Measurements from ENCODE around the gene PIEZO2. TPM values are rescaled to one million over a fixed set of nuclear protein-coding genes. Genes with fewer than 3 reads are reported as not detected.
"Not testable (repeated sequence)": the region's sequence is repeated elsewhere in the genome, so short reads cannot be mapped to it uniquely, and the experiment has no call there.

Gene PIEZO2
- total RNA-seq, 1 donor from 2014 or later: 256 TPM

DNA sequence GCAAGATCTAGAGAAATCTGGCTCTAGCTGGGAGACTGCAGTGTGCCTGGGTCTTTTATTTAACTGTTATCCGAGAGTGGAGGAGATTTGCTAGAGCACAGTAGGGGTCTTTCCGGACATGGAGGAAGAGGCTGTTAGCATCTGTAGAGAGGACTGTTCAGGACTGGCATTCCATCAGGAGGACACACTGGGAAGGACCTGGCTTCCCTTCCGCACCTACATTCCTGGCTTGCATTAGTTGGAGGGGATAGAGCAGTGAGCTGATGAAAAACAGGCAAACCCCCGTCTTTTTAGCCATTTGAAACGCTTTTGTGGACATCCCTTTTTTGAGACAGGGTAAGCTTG lies 874 bp upstream of the PIEZO2 start:
- DNase-seq (ENCODE audit: low read depth in 2 of 2): no peak

DNA sequence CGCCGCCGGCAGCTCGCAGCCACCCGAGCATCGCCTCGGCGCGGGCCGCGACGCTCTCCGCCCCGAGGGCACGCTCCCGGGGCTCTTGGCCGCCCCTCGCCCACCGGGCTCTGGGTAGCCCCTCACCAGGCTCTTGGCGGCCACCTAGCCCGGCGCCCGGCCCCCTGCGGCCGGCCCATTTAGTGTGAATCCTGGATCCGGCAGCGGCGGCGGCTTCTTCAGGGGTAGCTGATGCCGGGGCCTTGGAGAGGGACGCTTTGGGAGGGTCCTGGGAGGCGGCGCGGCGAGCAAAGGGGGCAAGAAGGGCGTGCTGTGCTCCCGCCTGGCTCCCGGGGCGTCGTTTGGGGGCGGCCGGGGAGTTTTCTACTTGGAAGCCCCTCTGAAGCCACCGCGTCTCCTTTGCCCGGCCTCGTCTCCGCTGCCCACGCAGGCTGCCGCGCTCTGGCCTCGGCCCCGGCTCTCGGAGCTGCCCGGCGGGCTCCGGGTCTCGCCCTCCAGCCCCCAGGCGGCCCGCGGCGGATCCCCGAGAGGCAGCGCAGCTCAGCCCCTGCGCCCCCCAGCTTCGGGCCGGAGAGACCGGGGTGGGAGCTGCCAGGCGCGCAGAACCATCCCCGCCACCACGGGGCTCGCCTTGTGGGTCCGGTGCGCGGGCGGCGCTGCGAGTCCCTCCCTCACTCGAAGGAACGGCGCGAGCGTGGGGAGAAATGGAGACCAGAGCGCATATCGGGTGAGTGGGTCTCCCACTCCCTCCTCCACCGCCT lies 509 bp downstream of the PIEZO2 start:
- DNase-seq (ENCODE audit: low read depth in 2 of 2): peak in 1 of 2 donors; percentile 19

DNA sequence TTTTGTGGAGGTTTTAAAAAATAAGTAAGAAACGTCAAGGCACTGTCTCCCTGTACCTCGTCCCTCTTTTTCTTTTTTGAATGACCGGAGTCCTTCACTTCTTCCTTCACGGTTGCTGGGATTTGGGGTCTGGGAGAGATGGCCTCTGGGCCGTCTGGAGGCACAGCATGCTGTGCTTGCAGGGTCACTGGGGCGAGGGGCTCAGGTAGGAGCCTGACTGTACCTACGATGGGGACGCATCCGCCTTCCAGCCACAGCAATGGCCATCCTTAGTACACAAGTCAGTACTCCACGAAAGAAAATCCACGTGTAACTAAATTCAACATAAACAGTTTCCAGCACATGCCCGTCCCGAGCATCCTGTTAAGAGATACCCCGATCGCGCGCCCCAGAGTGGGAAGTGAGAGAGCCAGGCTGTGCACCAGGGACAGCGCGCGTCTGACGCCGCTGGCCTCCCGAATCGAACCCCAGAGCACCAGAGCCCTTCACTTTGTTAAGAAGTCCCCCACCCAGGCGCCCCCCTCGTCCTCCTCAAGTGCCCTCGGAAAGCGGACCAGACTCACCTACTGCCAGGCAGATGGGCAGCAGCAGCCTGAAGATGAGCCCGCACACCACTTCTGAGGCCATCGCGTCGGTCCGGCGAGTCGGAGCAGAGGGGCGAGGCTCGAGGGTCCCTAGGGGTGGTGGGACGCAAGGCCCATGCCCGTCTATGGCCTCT lies 1.2 kb downstream of the PIEZO2 start:
- DNase-seq (ENCODE audit: low read depth in 2 of 2): peak in 1 of 2 donors; percentile 59

DNA sequence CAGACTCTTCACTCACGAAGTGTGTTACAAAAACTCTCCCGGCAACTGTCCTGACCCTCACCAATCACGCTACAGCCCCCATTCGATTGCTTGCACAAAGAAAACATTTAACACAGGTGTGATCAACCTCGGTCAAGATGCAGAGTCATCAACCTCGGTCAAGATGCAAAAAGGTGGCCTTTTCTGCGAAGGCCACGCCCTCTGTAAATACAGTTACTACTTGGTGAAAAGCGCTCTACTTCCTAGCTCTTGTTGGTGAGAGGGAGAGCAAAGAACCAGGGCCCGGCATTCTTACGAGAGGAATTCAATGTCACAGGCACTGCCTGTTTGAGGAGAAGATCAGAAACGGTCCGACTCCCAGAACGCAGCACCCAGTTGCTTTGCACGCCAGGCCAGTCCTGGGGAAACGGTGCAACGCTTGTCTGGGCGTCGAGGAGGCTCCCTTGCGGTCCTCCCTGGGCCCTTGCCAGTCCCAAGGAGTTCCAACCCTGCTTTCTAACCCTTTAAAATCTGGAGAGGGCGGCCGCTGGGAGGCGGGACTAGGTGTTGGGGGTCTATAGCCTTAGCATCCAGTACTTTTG lies 1.9 kb downstream of the PIEZO2 start:
- peak in 1 of 2 donors; percentile 37 for DNase-seq (ENCODE audit: low read depth in 2 of 2)

DNA sequence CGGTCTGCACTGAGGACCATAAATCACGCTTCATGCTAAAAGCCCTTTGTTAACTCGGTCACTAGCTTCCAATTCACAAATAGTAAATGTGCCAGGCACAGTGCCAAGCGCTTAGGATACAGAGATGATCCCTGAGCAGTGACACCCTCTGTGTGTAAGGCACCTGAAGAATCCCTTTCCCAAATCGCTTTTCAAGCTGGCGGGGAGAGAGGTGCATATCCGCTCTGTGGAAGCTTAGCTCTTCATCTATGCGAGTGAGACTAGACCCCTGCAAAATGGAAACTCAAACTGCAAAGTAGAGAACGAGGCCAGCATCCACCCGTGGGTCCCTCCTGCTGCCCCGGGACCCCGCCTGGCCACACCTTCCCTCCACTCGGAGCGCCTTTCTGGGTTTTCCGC lies 2.4 kb downstream of the PIEZO2 start:
- peak in 1 of 2 donors; percentile 29 for DNase-seq (ENCODE audit: low read depth in 2 of 2)

DNA sequence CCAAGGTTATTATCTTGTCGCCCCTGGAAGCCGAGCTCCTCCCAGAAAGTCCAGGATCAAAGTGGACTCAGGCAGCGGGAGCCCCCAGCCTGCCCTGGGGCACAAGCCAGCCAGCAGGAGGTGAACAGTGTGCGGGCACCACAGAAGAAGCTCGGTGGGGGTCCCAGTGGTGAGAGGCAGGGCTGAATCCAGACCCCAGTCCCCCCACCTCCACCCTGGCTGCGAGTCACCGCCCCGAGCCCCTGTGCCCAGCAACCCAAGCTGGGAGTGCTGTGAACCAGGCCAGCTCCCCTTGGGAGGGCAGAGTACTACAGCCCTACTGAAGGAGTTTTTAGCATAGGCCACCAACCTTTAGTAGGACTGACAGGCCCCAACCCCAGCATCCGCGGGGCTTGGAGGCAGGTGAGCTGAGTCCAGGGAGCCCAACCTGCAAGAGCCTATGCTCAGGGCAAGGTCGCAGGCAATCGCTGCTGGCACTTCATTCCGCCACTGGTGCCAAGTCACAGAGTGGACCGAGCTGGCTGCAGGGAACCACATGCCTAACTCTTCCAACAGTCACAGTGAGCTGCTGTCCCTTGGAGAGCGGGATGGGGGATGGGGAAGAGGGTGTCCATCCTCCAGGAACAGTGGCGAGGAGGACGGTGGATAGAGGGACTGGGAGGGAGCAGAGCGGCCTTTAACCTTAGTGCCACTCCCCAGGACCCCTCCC lies 3.0 kb downstream of the PIEZO2 start:
- DNase-seq (ENCODE audit: low read depth in 2 of 2): peak in 1 of 2 donors; percentile 48

DNA sequence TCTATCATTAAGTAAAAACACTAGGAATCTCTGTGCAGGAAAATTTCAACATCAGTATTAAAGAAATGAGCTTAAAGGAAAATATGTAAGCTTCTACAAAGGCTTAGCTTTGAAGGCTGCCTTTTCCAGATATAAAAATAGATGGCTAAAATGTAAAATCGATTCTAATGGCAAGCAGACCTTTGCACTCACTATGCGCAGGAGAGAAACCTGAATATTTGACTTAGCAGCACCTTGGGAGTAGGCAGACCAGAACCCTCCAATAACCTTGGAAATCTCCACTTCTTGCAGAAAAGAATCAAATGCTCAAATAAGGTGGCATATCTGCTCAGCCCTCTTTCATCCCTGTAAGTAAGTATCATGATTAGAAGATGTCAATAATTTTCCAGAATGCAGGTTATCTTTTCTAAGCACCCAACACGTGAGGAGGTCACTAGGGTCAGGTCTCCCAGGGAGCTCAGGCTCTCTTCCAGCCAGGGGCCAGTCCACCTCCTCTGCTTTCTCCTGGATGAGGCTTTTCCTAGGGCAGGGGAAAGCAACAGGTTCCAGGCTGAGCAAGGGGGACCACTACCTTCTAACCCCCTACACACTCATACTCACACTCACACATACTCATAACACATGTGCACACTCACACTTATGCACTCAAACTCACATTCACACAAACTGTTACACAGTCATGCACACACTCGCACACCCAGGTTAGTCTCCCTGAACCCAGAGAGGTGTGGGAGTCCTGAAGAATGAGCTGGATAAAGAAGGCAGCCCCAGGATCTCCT lies 3.8 kb downstream of the PIEZO2 start:
- no peak for DNase-seq (ENCODE audit: low read depth in 2 of 2)

DNA sequence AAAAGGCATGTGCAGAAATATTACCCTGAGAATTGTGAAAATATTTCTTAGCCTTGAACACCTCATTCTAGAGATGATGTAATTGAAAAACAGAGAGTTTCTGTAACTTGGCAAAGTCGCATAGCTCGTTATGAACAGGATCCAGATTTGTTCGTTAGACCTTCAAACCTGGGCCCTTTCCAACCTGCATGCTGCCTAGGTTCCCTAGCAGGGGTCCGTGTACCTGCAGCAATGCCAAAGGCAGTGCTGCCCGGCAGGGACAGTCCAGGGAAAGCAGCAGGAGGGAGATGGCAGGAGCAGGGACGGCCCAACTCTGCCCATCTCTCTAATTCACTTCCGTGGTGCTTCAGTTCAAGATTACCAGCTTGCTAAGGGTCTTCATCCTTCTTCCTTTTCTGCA lies 12.0 kb downstream of the PIEZO2 start:
- no peak for DNase-seq (ENCODE audit: low read depth in 2 of 2)

DNA sequence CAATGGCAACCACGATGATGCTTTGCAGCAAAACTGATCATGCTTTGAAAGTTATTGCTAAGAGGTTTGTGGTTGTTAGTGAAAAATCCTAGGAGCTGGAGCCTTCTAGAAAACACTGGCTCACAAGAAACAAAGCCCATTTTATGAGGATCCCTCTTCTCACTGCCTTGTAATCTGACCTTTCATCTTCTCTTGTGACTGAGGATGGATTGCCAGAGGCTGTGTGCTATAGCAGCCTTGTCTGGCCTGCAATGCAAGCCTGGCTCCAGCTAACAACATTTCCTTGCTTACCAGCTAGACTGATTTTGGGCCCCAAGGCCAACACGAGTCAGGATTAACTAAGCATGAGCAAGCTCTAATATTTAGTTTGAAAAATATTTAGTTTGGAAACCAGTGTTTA lies 13.1 kb downstream of the PIEZO2 start:
- DNase-seq (ENCODE audit: low read depth in 2 of 2): peak in 1 of 2 donors; percentile 23

DNA sequence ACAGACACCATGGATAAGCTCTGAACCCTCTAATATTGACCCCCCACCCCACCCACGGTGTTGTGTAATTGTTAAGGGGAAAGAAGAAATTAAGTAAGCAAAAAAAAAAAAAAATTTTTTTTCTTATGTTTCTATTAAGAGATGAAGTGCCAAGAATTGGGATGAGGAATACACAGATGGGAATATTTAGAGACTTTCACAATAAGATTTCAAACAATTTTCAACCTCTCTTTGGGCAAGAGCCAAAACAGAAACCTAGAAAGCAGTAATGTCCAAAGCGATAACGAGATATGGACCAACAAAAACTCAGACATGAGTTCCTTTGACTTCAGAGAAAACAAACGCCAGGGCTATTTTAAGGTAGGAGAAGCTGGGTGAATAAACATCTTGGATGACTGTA lies 14.4 kb downstream of the PIEZO2 start:
- DNase-seq (ENCODE audit: low read depth in 2 of 2): no peak

DNA sequence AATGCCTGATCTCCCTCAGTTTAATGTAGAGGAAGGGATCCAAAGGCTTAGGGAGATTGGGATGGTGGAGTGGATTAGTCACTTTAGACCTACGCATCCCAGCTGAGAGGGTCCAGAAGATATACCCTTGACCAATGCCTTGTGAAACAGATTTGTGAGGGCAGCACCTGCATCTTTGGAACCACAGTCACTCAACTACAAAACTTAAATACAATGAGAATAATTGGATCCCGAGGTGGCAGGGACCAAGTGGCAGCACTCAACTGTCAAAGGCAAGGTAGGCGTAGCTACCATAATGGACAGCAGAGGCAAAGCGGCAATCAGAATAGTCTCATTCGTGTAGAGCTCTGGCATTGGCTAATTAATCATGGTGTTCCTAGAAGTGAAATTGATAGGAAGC lies 20.3 kb downstream of the PIEZO2 start:
- not testable (repeated sequence) for DNase-seq (ENCODE audit: low read depth in 2 of 2)

DNA sequence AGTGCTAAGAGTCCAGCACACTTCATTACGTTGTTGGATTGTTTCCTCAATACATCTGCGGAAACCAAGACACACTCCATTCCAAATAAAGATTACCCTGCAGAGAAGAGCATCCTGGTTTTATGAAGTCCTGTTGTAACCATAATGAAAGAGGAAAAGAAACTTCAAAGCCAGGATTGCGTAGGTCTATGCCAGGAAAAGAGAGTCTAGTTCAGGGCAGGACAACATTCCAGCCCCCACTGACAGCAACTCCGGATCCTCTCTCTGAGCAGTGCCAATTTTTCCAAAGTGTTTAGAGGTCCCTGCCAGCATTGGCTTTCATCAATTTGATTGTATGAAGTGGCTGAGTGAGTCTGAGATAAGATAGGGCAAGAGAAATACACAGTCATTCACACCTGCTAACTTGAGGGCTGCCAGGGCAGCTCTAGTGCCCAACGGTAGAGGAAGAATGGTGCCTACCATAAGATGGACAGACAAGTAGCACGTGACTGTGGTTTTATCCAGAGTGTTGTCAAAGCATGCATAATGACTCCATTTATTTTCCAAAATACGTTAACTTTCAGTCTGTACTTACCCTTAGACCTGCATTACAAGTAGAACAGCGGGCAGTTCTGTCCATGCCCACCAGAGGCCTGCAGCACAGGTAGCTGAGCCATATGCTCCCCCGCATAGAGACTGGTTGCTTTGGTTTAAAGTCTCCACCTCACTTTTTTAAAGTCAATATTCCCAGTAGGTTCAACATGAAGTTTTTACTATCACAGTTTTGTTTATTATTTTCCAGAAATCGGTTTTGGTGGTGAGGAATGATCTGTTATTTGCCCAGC lies 23.7 kb downstream of the PIEZO2 start:
- DNase-seq (ENCODE audit: low read depth in 2 of 2): peak in 1 of 2 donors; percentile 91

DNA sequence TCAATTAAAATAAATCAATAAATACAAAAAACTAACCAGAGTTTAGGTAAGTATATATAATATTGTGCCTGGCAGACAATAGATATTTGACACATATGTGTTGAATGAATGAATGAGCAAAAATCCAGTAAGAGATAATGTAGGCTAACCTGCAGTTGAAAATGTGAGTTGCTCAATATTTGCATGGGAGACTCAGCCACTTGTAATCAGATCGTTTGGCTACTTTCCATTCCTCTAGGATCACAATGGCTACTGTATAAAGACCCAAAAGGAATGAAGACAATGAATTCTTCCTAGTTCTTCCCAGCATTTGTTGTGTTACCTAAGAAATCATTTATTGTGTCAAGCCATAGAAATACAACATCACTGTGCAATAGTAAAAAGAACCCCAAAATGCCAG lies 25.3 kb downstream of the PIEZO2 start:
- no peak for DNase-seq (ENCODE audit: low read depth in 2 of 2)

DNA sequence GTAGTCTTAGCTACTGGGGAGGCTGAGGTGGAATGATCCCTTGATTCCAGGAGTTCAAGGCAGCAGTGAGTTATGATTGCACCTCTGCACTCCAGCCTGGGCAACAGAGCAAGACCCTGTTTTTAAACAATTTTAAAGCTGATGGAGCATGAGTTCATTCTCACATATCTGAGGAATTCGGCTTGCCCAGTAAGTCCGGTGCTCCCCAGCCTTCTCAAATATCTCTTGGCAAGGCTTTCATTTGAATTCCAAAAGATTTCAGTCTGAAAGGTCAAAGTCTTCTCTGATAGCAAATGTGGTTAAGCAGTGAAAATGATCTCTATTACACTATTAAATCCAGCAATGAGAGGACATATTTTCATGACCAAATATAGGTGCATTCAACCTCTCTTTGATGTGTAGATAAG lies 27.9 kb downstream of the PIEZO2 start:
- no peak for DNase-seq (ENCODE audit: low read depth in 2 of 2)

DNA sequence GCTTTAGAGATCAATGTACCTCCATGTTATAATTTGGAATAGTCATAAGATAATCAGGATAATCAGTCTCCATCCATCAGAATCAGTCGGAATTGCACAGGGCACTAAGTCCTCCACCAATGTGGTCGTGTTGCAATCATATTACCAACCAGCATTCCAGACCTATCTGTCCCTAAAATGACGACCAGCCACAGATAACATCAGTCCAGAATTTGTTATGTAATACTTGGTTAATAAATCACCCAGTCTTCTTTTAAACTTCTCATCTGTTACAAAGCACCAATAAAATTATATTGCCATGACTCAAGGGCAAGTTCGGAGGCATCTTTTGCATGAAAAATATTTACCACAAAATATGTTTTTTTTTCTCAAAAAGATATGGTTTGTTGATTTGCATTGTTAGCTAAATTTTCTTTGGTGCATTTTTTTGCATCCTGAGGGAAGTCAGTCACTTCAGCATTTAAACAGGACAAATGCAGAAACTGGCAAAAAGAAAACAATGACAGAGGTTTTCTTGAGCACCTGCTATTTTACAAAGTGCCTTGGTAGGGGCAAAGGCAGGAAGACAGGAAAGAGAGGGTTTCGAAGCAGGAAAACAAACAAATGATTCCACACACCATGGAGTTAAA lies 29.3 kb downstream of the PIEZO2 start:
- DNase-seq (ENCODE audit: low read depth in 2 of 2): no peak

DNA sequence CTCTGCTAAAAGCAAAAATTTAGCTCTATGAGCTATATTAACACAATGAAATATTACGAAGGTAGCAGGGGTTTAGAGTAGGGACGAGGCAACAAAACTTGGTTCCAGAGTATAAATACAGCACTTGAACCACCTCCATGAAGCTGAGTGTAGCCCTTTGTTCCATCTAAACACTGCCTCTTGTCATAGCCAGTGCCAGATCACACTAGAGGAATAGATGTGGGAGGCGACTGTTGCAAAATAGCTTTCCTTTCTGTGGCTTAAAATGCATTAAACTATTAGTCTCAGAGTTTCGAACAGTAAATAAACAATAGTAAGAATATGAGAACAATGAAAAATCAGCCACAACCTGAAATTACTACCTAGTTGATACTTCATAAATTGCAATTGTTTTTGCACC lies 29.8 kb downstream of the PIEZO2 start:
- DNase-seq (ENCODE audit: low read depth in 2 of 2): no peak

DNA sequence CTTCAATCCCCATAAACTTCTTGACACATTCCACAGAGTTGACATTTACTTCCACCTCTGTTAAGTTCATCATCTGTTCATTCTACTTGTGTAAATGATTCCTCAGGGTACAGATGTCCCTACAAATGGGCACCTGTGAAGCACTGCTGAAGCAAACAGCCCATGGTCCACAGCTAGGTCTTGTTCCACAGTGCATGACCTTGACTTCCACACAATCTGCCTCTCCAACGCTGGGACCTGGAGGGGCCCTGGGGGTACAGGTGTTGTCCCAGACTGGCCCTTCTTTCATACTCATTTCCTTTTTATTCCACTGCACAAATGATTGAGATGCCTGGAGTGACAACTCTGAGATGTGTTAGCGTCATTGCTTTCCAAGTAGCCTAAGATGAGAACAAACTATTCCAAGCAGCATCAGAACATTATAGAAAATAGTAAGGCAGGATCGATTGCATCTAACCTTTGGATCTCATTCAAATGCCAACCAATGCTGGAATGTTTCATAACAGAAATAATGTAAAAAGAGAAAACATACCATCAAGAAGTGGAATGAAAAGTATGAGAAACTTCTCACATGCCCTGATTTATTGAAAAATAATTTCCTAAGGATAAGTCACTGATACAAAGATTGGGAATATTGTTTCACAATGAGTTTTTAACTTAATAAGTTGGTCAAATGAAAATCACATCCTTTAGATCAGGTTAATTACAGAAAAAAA lies 31.2 kb downstream of the PIEZO2 start:
- no peak for DNase-seq (ENCODE audit: low read depth in 2 of 2)

DNA sequence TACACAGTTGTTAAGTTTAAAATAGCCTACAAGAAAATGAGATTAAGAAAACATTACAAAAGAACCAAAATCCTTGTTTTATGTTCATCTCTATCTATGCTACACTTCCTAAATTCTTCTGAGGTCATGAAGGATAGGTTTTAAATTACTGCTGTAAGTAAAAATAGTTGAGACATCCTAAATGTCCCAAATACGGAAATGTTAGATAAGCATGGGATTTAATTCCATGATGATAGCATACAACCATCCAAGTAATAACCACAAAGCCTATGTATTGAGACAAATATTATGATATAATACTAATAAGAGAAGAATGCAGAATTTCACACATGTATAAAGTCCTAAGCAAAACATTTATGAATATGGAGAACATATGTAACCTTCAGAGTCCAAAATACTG lies 34.1 kb downstream of the PIEZO2 start:
- no peak for DNase-seq (ENCODE audit: low read depth in 2 of 2)

DNA sequence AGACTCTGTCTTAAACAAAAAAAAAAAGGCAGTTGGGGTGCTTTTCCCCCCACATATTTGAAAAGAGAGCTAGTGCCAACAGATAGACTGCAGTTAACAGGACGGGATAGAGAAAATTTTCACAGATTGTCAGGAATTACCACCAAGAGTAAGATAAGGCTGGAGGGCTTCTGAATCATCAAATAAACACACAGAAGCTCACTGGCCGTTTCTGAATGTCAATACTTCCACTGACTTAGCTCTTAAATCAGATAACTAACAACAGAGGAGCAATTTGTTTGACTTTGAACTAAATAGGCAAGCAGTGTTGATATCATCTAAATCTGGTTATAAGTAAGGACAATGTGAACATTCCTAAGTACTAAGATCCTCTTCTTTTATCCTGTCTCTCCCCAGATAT lies 34.7 kb downstream of the PIEZO2 start:
- no peak for DNase-seq (ENCODE audit: low read depth in 2 of 2)

All from lung microvascular endothelial cell (primary cell).